HCT116 (cell line): ENCODE measurements around the gene RAD54L2.

ENCODE experiments used
- ELF1 ChIP-seq: IDR thresholded peaks from 2 replicates; pipeline ENCODE4 v1.6.1; 2012; ENCODE audit warnings: low read depth, borderline replicate concordance
- POLR2A ChIP-seq: IDR thresholded peaks from 2 replicates; pipeline ENCODE4 v1.7.0; 2011; ENCODE audit warnings: borderline replicate concordance; ENCODE audit not compliant: insufficient read depth, insufficient read length; ENCODE audit errors: extremely low read depth

DNA sequence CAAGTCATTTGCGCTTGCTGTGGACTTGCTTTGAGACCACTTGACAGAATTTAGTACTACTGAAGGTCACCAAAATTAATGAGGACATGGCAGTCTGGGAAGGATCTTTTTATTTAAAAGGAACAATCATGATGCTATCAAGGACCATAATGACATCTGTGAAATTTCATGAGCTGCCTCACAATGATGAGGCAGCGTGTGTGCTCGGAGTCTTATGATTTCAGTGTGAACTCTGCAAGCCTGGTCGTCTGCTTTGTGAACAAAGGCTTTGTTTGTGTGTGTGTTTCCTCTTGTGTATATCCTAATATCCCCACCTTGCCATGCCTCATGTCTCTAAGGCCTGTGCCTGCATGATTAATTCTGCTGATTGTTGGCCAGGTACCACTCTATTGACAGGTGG lies 46.7 kb downstream of the RAD54L2 start:
- no peak for TF ChIP-seq ELF1
- no peak for TF ChIP-seq POLR2A
